GM18498 (cell line): ENCODE data around the gene NPEPL1.
"Not testable (repeated sequence)": the region's sequence is repeated elsewhere in the genome, so short reads cannot be mapped to it uniquely, and the experiment has no call there.

Source experiments
- ATAC-seq: cut with Tn5 transposase; IDR thresholded peaks from one replicate; pipeline ENCODE4 v1.9.1; 2021; ENCODE audit warnings: mild to moderate bottlenecking, moderate library complexity; ENCODE audit not compliant: unreplicated experiment

NPEPL1 gene

GRCh38 chr20:58712151-58712791 lies 19.7 kb downstream of the NPEPL1 start:
- ATAC-seq = no peak

GRCh38 chr20:58712806-58713731 lies 20.5 kb downstream of the NPEPL1 start:
- no peak for ATAC-seq

- no peak for ATAC-seq
Measured at GRCh38 chr20:58713801-58714339, 21.3 kb downstream of the NPEPL1 start.

- no peak for ATAC-seq
Measured at GRCh38 chr20:58714340-58714922, 21.8 kb downstream of the NPEPL1 start.

- no peak for ATAC-seq
Measured at GRCh38 chr20:58714923-58715351, 22.3 kb downstream of the NPEPL1 start.

DNA sequence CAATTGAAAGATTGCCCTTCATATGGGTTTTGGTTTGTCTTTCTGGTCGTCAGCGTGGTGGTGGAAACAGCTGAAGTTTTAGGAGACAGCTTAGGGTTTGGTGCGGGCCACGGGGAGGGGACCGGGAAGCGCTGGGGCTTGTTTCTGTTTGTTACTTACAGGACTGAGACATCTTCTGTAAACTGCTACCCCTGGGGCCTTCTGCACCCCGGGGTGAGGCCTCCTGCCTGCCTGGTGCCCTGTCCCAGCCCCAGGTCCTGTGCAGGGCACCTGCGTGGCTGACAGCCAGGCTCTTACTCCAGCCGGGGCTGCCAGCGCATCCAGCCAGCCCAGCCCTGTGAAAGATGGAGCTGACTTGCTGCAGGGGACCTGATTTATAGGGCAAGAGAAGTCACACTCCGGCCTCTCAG lies 22.8 kb downstream of the NPEPL1 start:
- ATAC-seq = no peak

- ATAC-seq = no peak
Measured at GRCh38 chr20:58715801-58716475, 23.3 kb downstream of the NPEPL1 start.

DNA sequence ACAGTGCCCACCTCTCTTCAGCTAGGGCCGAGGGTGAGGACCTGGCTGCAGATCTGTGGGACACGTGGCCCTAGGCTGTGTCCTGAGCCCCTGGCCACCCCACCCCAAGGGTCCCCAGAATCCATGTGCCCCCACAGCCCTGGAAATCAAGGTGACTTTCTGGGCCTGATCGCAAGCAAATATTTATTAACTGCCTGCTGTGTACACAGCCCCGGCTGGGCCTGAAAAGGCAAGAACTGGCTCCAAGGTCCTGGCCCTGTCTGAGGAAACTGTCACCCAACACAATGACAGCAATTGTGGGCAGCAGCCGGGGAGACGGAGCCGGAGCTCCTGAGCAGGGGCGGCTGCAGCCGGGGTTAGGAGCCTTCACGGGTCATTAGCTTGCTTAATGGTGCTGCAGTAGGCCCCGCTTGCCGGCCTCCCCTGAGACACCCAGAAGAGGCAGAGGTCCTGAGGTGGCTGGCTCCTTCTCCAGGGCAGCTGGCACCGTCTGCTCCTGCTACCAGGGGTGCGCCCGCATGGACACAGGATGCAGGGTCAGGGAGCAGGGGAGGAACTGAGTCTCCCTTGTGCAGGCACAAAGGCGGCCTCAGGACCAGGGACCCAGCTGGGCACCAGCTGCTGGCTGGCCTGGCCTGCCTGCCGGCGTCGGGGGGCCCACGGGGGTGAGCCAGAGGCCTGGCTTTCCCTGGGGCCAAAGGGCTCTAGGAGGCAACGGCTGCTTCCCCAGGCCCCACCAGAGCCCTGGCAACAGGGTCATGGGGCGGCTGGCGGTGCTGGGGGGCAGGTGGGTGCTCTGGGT lies 24.1 kb downstream of the NPEPL1 start:
- no peak for ATAC-seq

GRCh38 chr20:58717278-58718091 lies 24.9 kb downstream of the NPEPL1 start:
- no peak for ATAC-seq

GRCh38 chr20:58718121-58718563 lies 25.5 kb downstream of the NPEPL1 start:
- ATAC-seq = no peak

- ATAC-seq = no peak
Measured at GRCh38 chr20:58718729-58719128, 26.1 kb downstream of the NPEPL1 start.

GRCh38 chr20:58719258-58719657 lies 26.7 kb downstream of the NPEPL1 start:
- no peak for ATAC-seq

- no peak for ATAC-seq
Measured at GRCh38 chr20:58719971-58720371, 27.4 kb downstream of the NPEPL1 start.

GRCh38 chr20:58720890-58721289 lies 28.3 kb downstream of the NPEPL1 start:
- ATAC-seq = no peak

GRCh38 chr20:58721951-58722778 lies 29.6 kb downstream of the NPEPL1 start:
- ATAC-seq = no peak

DNA sequence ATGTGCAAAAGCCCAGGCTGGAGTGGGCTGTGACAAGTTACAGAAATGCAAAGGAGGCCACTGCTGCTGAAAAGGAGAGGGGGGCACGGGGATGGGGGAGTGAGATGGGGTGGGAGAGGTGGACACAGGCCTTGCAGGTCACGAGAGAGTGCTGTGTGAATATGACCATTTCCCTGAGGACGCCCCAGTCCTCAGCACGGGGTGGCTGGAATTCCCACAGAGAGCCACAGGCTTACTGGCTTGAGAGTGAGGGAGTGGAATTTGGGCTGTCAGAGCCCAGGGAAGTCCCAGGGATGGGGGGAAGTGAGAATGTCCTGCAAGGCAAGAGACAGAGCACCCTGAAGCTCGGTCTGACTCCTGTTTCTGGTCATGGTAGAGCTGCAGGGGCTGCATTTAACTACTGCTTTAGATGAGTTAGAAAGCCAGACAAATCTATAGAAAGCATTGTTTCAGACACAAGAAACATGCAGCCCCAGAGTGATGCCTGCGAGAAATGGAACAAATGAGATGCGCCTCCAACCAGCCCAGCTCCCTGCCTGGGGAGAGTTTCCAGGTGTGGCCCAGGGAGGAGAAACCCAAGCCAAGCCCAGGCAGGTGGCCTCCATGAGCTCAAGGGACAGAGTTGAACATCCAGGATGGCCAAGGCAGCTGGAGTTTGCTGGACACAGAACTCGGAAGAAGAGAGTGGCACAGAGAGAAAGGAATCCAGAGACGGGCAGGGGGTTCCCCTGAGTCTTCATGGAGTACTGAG lies 30.5 kb downstream of the NPEPL1 start:
- ATAC-seq = no peak

GRCh38 chr20:58723628-58723984 lies 31.0 kb downstream of the NPEPL1 start:
- no peak for ATAC-seq

DNA sequence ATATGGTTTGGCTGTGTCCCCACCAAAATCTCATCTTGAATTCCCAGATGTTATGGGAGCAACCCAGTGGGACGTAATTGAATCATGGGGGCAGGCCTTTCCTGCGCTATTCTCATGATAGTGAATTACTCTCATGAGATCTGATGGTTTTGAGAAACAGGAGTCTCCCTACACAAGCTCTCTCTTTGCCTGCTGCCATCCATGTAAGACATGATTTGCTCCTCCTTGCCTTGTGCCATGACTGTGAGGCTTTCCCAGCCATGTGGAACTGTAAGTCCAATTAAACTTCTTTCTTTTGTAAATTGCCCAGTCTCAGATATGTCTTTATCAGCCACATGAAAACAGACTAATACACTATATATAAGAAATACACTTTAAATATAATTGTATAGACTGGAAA lies 33.6 kb downstream of the NPEPL1 start:
- not testable (repeated sequence) for ATAC-seq
